Effector CD8-positive, alpha-beta T cell (primary cell): ENCODE results near the gene RPL10A.
"Not testable (repeated sequence)": the region's sequence is repeated elsewhere in the genome, so short reads cannot be mapped to it uniquely, and the experiment has no call there.

Source experiments
- DNase-seq: peaks from one replicate; lab custom pipeline; 2025; lab: John Stamatoyannopoulos, UW
- total RNA-seq, 4 experiments: gene quantifications; one replicate each; lab custom pipeline; 2026; lab: John Stamatoyannopoulos, UW

RPL10A gene
- total RNA-seq: 516 to 1,009 (median 655) reads per million in 4 experiments

DNA sequence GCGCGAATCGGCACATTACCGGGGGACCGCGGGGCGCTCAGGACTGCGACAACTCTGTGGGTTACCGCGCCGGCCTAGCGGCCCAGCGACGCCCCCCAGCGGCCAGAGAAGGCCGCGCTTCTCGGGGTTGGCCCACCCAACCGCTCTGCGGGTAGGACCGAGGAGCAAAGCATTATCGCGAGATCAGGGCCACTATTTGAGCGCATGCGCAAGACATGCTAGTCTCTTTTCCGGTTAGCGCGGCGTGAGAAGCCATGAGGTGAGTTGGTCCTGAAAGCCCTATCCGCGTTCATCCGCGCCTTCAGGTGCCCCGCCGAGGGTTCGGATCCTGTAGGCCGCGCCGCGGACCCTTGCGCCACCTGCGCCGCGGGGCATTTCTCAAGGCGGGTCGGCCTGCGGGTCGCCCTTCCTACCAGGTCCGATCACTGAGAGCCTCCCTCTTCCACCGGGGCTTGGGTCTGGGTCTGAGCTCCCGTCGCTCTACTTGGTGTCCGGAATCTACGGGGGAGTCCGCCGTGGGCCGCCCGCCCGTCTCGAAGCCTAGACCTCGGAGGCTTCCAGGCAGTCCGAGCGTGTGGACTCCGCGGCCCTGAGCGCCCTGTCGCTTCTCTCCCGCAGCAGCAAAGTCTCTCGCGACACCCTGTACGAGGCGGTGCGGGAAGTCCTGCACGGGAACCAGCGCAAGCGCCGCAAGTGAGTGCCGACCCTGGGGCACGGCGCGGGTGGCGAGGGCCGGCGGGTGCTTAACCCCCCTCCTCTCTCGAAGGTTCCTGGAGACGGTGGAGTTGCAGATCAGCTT is at the start of gene RPL10A:
Gene RPL10A, plus strand, starts transcription at position 221 of the 799 bp plus-strand sequence. Its CDS starts 34 bp downstream, at position 255.
- DNase-seq: peak; percentile 92

DNA sequence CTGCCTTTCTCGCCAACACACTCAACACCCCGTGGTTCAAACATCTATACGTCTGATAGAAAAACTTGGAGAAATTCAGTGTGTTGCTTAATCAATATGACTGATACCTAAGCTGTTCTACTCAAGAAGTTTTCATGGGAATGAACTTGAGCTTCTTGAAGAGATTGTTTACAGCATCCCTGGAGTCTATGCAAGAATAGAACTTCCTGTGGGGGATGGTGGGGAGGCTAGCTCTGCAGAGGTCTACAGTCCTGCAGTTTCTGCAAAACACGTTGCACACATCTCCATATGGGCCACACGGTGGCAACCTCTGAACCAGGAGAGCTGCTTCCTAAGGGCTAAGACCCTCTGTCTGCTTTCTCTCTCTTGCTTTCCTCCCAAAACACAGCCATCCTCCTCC is 48.8 kb upstream of the RPL10A start:
- DNase-seq: no peak

DNA sequence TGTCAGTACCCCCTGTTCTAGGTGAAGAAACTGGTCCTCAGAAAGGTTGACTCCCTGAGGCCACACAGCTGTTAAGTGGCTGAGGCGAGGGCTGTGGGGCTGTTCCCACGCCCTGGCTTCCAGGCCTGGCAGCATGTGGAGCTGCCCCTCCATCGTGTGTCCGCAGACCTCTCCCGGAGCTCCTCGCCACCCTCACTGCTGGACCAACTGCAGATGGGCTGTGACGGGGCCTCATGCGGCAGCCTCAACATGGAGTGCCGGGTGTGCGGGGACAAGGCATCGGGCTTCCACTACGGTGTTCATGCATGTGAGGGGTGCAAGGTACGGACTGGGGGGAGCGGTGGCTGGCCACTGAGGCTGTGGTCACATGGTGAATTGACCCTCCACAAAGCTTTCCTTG is 48.2 kb upstream of the RPL10A start:
- no peak for DNase-seq

DNA sequence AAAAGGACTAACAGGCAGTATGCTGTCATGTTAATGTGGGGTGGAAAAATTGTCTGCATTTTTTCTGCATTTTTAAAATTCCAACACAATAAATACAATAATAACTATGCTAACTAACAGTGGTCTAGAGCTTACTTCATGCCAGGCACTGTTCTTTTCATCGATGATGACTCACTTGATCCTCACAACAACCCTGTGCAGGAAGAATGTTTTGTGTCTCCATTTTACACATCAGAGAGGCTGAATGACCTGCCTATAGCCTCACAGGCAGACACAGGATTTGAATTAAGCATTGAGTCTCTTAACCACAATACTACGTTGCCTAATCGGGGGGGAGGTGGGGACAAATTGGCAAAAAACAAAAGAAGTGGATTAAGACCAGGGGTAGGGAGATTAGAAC is 42.9 kb upstream of the RPL10A start:
- no peak for DNase-seq

DNA sequence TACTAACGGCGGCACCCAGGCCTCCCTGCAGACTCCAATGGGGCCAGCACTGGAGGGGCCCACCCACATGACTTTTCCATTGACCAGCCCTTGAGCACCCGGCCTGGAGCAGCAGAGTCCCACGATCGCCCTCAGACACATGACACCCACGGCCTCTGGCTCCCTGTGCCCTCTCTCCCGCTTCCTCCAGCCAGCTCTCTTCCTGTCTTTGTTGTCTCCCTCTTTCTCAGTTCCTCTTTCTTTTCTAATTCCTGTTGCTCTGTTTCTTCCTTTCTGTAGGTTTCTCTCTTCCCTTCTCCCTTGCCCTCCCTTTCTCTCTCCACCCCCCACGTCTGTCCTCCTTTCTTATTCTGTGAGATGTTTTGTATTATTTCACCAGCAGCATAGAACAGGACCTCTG is 42.1 kb upstream of the RPL10A start:
- no peak for DNase-seq

DNA sequence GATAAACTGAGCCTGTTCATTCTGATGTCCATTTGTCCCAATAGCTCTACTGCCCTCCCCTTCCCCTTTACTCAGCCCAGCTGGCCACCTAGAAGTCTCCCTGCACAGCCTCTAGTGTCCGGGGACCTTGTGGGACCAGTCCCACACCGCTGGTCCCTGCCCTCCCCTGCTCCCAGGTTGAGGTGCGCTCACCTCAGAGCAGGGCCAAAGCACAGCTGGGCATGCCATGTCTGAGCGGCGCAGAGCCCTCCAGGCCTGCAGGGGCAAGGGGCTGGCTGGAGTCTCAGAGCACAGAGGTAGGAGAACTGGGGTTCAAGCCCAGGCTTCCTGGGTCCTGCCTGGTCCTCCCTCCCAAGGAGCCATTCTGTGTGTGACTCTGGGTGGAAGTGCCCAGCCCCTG is 40.8 kb upstream of the RPL10A start:
- no peak for DNase-seq

DNA sequence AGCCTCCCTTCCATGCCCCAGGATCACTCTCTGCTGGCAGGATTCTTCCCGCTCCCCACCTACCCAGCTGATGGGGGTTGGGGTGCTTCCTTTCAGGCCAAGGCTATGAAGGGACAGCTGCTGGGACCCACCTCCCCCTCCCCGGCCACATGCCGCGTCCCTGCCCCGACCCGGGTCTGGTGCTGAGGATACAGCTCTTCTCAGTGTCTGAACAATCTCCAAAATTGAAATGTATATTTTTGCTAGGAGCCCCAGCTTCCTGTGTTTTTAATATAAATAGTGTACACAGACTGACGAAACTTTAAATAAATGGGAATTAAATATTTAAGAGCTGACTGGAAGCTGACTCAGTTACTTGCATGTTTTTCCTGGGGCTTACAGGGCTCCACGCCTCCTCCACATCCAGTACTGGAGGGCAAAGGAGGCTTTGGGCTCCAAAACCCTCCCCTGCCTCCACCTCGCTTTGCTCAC is 40.3 kb upstream of the RPL10A start:
- no peak for DNase-seq

DNA sequence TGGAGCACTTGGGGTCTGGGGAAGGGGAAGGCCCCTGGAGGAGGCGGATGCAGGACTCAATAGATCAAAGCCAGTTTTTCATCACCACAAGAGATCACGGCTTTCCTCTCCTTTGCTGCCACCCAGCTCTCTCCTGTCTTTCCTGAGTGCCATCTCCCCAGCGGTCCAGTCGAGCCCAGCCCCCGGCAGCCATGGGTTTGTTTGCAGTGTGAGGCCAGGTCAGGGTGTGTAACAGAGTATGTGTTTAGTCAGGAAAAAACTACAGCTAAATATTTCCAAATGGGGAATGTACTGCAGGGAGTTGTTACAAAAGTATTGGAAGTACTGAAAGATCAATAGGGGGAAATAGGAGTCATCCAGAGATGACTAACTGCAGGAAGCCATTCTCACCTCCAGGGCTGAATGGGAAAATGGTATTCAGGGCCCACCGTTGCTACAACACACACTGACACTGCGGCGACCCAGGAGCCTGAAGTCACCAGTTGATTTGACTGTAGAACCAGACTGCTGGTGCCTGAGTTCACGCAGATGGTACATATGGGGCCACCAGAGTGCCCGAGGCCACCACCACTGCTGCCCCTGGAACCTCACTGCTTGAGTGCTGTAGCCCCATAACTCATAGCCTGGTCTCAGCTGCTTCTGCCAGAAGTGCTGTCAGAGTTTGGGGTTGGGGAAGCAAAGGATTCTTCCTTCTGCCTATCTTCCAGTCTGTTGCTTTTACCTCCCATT is 39.6 kb upstream of the RPL10A start:
- no peak for DNase-seq

DNA sequence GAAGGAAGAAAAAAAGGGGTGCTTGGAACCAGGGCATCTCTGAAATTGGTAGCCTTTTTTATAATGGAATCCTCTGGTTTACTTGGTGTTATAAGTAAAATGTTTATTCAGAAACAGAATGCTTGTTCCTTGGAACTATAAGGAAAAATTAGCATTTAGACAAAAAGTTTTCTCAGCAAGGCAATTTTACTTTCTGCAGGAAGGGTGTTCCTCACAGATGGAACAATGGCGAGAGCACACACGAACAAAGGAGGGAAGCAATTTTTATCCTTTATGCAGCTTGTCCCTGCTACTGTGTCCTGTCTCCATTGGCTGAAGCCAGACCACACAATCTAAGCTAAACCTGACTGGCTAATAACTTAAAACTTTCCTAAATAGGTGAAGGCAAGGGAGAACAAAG is 38.7 kb upstream of the RPL10A start:
- DNase-seq: no peak

DNA sequence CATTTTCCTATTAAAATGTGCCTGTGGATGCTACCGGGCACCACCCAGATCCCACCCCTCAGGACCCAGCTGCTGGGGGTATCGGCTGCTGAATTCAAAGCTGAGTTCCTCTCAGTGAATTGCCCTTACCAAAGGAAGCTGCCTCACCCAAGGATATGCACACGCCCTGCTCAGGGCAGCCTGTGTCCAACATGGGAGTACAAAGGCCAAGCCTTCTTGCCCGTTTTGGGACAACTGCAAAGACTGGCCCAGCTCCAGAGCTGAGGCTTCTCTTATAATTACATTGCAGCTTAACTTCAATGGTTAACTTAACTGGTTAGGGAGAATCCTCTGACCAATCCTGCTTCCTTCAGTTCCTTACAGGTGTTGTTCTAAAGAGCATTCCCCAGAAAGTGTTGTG is 35.9 kb upstream of the RPL10A start:
- DNase-seq: no peak

DNA sequence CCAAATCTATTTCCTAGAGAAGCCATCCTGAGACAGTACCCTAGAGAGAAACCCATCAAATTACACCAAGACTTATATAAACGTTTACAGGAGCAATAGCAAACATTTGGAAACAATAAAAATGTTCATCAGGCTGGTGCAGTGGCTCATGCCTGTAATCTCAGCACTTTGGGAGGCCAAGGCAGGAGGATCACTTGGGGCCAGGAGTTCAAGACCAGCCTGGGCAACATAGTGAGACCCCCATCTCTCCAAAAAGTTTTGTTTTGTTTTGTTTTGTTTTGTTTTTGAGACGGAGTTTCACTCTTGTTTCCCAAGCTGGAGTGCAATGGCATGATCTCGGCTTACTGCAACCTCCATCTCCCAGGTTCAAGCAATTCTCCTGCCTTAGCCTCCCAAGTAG is 35.5 kb upstream of the RPL10A start:
- DNase-seq: not testable (repeated sequence)

DNA sequence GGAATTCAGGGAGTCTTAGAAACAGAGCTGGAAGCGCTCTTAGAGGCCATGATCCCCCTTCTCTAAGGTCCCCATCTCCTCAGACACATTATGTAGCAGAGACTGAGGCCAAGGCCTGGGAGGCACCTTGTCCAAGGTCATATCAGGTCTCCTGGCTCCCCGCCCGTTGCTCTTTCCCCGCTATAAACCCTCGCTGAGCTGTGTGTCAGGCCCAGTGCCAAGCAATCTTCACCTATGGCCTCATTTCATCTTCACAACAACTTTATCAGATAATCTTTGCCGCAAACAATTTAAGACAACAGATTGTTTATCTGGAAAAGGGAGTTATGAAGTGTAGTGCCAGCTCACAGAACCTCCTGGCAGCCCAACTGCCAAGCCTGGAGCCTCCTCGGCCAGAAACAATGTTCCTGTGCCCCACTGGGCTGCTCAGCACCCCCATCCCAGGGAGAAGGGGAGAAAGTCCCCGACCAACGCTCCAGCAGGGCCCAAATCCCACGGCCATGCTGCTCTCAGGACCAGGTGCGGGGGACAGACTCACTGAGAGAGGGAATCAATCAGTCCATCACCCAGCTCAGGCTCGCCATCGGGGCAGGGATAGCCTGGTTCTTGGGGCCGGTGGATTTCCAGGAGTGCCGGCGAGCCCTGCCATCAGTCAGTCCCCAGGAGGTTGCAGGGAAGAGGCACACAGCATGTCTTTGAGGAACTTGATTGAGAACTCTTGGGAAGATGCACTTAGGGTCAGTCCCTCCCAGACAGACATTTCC is 32.9 kb upstream of the RPL10A start:
- DNase-seq: no peak

DNA sequence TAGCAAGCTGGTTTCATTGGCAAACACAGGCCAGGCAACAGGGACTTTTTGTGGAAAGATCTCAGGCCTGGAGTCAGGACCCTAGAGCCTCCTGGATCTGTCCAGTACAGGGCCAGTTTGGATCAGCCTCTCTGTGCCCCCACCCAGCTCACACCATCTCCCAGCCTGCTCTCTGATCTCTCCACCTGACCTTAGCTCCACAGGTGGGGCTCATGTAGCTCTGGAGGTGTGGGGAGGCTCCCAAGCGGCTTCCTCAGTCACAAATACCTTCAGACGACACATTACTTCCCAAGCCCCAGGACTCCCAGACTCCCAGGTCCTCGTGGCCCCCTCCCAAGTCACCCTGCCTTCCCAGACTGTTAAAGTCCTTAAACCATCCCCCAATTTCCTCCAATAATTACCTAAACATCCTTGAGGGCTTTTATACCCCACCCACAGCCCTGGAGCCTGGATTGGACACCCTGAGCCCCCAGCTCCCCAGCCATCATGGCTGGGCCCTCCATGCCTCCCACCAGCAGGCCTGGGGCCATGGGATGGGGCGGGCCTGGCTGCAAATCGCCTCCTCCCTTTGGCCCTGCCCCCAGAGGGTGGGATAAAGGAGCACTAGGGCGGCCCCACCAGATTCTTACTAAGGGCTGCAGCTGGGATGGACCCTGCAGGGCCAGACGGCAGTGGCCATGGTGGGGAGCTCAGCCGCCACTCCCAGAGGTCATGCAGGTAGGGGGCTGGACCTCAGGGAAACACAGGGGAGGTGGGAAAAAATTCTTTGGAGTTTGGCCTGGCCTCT is 31.9 kb upstream of the RPL10A start:
- no peak for DNase-seq

DNA sequence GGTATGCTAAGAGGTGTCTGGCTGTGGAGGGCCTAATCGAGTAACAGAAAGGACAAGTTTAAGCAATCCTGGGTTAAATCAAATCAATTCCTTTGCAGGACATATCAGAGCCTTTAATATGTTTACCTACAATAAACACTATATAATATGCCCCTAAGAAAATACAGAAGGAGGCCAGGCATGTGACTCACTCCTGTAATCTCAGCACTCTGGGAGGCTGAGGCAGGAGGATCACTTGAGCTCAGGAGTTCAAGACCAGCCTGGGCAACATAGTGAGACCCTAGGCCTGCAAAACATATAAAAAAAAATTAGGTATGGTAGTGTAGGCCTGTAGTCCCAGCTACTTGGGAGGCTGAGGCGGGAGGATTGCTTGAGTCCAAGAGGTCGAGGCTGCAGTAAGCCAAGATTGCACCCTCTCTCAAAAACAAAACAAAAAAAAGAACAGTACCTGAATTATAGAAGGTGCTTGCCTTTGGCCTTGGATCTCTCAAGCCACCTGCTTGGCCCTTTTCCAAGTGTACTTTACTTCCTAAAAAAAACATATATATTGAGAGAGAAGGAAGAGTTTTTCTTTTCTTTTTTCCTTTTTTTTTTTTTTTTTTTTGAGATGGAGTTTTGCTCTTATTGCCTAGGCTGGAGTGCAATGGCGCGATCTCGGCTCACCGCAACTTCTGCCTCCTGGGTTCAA is 29.7 kb upstream of the RPL10A start:
- DNase-seq: not testable (repeated sequence)

DNA sequence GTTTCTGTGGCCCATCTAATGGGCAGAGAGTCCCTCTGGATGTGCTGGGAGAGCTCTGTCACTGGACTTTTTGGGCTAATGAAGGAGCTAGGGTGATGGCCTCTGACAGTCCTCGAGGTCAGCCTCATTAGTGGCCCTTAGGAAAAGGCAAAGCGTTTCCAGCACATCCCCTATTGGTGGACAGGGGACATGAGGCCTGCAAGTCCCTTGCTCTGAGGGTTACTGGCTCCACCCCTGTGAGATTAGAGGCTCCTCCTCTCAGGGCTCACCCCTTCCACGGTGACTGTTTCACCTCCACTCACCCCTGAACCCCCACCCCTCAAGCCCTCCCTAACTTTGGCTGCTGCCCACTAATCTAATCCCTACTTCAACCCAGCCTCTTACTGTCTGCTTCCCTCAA is 28.9 kb upstream of the RPL10A start:
- no peak for DNase-seq

DNA sequence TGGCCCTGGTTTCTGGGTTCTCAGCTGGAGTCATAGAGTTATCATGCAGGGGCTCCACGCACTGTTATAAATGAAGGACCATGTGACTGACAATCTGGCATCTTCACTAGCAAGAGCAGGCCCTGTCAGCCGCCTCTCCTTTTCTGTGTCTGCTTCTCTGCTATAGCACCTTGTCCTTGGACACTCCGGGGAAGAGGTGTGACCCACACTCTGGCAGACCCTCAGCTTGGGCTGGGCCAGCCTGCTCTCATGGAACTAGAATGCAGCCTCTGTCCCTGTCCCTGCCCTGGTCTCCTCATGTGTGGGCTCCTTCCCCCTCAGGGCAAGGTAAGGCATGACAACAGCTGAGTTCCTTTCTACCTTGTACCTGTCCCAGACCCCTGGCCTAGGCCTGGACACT is 27.0 kb upstream of the RPL10A start:
- DNase-seq: no peak

DNA sequence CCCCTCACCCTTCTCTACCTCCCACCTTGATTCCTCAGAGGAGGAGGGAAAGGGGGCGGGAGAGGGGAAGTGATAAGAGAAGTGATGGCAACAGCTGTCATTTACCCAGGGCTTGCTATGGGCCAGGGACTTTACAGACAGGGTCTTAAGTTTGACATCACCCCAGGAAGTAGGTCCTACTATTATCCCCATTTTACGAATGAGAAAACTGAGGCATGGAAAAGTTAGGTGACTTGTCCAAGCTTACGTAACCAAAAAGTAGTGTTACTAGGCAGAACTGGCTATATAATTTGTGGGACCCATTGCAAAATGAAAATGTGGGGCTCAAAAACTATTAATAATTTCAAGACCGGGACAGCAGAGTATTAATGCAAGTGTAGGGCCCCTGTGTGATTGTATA is 26.6 kb upstream of the RPL10A start:
- no peak for DNase-seq

DNA sequence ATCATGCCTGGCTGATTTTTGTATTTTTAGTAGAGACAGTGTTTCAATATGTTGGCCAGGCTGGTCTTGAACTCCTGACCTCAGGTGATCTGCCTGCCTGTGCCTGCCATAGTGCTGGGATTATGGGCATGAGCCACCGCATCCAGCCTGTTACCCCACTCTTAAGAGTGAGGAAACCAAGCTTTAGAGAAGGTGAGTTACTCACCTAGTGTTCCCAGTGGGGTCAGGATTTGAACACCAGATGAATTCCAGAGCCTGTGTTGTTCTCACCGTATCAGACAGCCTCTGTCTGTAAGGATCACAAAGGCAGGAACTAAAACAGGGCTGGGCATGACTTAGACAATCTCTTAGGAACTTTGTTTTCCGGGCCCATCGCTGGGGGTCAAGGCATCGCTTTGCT is 25.5 kb upstream of the RPL10A start:
- no peak for DNase-seq

DNA sequence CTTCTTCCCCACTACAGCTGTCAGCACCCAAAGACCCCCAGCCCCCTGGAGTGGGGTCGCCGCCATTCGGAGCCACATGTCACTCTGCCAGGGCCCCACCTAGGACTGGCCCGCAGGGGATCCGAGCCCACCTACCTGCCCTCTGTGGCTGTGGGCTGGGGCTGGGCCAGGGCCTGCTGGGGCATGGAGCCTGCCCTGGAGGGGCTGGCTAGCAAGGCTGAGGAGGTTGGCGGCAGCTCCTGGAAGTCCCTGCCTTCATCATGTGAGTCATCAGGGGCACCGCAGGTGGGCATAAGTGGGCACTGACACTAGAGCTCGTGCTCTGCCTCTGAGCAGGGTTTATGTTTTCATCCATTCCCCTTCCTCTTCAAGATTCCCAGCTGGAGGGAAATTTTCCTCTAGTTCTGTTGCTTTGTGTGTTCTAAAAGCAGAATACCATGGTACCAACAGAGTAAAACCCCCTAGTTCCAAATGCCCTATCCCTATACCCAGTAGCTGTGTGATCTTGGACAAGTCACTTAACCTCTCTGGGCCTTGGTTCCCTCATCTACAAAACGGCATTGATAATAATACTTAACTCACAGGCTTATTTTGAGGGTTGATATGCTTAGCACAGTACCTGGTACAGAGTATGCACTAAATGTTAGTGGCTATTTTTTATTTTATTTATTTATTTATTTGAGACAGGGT is 24.7 kb upstream of the RPL10A start:
- no peak for DNase-seq

DNA sequence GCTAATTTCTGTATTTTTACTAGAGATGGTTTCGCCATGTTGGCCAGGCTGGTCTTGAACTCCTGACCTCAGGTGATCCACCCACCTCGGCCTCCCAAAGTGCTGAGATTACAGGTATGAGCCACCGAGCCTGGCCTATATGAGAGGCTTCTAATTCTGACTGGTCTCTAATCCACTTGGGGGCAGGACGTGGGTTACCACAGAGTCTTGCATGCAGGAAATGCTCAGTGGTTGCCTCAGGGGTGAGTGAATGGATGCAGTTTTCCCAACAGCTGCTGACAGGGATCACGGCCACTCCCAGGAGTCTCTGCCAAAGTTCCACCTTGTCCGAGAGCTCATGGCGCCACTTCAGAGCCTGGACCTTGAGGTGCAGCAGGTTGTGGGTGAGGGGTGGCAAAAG is 22.5 kb upstream of the RPL10A start:
- DNase-seq: no peak
